Measurements from ENCODE around the gene PHLPP1. TPM values are rescaled to one million over a fixed set of nuclear protein-coding genes. Genes with fewer than 3 reads are reported as not detected.

Gene PHLPP1
- total RNA-seq, 1 donor from 2014 or later = 4.9 TPM

GRCh38 chr18:62717169-62717924 is 2.0 kb downstream of the PHLPP1 start:
- peak; percentile 17 for DNase-seq (ENCODE audit: low read depth)

GRCh38 chr18:62717925-62718800 is 2.8 kb downstream of the PHLPP1 start:
- DNase-seq (ENCODE audit: low read depth) = no peak

GRCh38 chr18:62720048-62720447 is 4.7 kb downstream of the PHLPP1 start:
- DNase-seq (ENCODE audit: low read depth) = no peak

GRCh38 chr18:62720766-62721613 is 5.6 kb downstream of the PHLPP1 start:
- DNase-seq (ENCODE audit: low read depth) = no peak

- no peak for DNase-seq (ENCODE audit: low read depth)
These were observed 6.8 kb downstream of the PHLPP1 start for GRCh38 chr18:62721839-62722795.

- DNase-seq (ENCODE audit: low read depth) = no peak
These were observed 8.4 kb downstream of the PHLPP1 start for GRCh38 chr18:62723666-62724281.

GRCh38 chr18:62725896-62726295 is 10.6 kb downstream of the PHLPP1 start:
- no peak for DNase-seq (ENCODE audit: low read depth)

GRCh38 chr18:62728254-62728653 is 12.9 kb downstream of the PHLPP1 start:
- DNase-seq (ENCODE audit: low read depth) = no peak

GRCh38 chr18:62729487-62730386 is 14.4 kb downstream of the PHLPP1 start:
- no peak for DNase-seq (ENCODE audit: low read depth)

GRCh38 chr18:62730941-62731340 is 15.6 kb downstream of the PHLPP1 start:
- no peak for DNase-seq (ENCODE audit: low read depth)

GRCh38 chr18:62732617-62733016 is 17.3 kb downstream of the PHLPP1 start:
- no peak for DNase-seq (ENCODE audit: low read depth)

- DNase-seq (ENCODE audit: low read depth) = no peak
These were observed 18.9 kb downstream of the PHLPP1 start for GRCh38 chr18:62734290-62734689.

GRCh38 chr18:62735387-62735786 is 20.0 kb downstream of the PHLPP1 start:
- no peak for DNase-seq (ENCODE audit: low read depth)

- DNase-seq (ENCODE audit: low read depth) = no peak
These were observed 20.9 kb downstream of the PHLPP1 start for GRCh38 chr18:62736077-62736855.

- no peak for DNase-seq (ENCODE audit: low read depth)
These were observed 22.0 kb downstream of the PHLPP1 start for GRCh38 chr18:62737241-62737873.

- DNase-seq (ENCODE audit: low read depth) = peak; percentile 18
These were observed 23.3 kb downstream of the PHLPP1 start for GRCh38 chr18:62738639-62739038.

GRCh38 chr18:62739911-62740310 is 24.6 kb downstream of the PHLPP1 start:
- no peak for DNase-seq (ENCODE audit: low read depth)

Measured in myocyte (in vitro differentiated cells).